D341Med (cell line): ENCODE results near the gene MRPS10.
"Not testable (repeated sequence)": the region's sequence is repeated elsewhere in the genome, so short reads cannot be mapped to it uniquely, and the experiment has no call there.

Experiments
- DNase-seq: peaks from one replicate; pipeline ENCODE4 v3.0.0; 2012; ENCODE audit warnings: low spot score

Gene MRPS10

DNA sequence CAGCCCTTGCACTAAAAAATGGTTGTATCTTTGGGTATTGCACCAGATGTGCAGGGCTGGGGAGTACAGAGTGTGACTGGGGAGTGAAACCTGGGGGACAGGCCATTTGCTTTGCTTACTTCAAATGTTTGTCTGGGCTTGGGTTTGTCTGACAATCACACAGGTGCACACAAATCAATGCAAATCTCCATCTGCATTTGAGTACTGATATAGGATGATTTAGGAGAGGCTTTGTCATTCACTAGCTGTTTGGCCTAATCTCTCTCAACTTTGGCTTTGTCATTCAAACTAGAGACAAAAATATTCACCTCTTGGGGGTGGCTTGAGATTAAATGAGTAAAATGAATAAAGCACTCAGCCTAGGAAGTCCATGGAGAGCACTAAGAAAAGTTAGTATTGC lies 40.7 kb downstream of the MRPS10 start:
- no peak for DNase-seq

DNA sequence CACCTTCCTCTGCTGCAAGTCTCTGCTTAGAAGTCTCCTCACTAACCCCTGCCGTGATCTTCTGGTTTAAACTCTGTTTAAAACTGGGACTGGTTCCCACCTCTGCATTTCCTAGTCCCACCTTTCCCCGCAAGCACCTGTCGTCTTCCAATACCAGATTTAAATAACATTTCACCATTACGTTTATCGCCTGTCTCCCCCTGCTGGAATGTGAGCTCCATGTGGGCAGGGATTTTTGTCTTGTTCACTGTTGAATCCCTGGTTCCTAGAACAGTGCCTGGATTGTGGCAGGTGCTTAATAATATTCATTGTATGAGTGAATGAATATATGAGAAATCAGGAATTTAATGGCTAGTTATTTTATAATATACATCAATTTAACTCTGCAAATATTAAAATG lies 41.8 kb downstream of the MRPS10 start:
- no peak for DNase-seq

- peak; percentile 73 for DNase-seq
Measured at GRCh38 chr6:42173101-42173500, 44.6 kb downstream of the MRPS10 start, which contains the start of gene GUCA1A. TSS of gene GUCA1A (plus strand) at chr6:42173364. CDS start at chr6:42173614, 250 bp downstream.

GRCh38 chr6:42171813-42172581 lies 45.7 kb downstream of the MRPS10 start:
- DNase-seq = no peak

DNA sequence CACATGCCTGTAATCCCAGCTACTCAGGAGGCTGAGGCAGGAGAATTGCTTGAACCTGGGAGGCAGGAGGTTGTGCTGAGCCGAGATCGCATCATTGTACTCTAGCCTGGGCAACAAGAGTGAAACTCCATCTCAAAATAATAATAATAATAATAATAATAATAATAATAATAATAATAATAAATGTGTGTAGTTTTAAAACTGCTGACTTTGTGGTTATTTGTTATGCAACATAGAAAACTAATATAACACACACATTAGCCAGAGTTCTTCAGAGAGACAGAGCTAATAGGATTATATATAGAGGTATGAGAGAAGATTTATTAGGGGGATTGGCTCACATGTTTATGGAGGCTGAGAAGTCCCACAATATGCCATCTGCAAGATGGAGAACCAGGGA lies 47.9 kb downstream of the MRPS10 start:
- not testable (repeated sequence) for DNase-seq

DNA sequence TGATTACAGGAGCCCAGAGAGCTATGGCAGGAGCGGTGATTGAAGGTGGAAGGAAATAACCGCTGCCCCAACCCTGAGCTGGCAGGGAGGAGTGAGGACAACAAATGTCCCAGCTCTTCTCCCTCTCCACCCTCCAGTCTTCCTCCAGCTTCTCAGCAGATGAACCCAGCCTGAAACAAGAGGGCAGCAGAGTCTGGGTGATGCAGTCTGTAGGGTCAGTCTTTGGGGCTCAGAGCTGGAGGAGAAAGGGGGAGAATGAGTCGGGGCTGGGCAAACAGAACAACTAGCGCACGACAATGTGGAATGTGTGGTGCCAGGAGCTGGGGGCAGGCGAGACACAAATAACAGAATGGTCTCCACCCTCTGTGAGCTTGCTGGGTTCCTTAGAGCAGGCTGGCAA lies 49.0 kb downstream of the MRPS10 start:
- DNase-seq = no peak

GRCh38 chr6:42166444-42167141 lies 51.1 kb downstream of the MRPS10 start:
- peak; percentile 84 for DNase-seq

- no peak for DNase-seq
Measured at GRCh38 chr6:42165016-42165415, 52.6 kb downstream of the MRPS10 start.

GRCh38 chr6:42163981-42164380 lies 53.7 kb downstream of the MRPS10 start:
- DNase-seq = no peak

- DNase-seq = no peak
Measured at GRCh38 chr6:42162812-42163211, 54.8 kb downstream of the MRPS10 start.

- DNase-seq = no peak
Measured at GRCh38 chr6:42162384-42162783, 55.3 kb downstream of the MRPS10 start.

DNA sequence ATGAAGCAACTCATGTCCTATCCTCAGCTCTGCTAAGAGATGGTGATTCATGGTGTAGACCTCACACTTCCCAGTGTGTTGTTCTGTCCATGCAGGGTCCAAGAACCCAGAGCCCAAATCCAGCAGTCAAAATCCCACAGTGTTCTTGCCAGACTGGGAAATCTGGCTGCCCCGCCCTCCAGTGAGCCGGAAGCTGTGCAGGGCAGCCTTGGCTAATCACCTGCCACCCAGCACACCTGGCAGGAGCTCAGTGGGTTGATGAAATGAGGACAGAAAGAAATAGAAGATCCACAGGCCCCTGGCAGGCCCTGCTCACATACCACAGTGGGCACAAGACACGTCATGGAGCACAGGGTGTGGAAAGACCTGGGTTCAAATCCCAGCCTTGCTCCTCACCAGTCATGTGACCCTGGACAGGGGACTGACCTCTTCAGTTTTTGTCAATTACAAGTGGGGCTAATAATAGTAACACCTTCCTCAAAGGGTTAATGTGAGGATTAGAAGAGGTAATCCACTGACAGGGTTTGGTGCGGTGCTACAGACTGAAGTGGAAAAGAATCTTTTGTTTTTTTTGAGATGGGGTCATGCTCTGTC lies 58.1 kb downstream of the MRPS10 start:
- no peak for DNase-seq

- no peak for DNase-seq
Measured at GRCh38 chr6:42158631-42159030, 59.0 kb downstream of the MRPS10 start.

GRCh38 chr6:42158011-42158410 lies 59.6 kb downstream of the MRPS10 start:
- DNase-seq = no peak
